Cardiac muscle cell (in vitro differentiated cells and primary cell): ENCODE measurements around the gene CRIP2. TPM values are rescaled to one million over a fixed set of nuclear protein-coding genes. Genes with fewer than 3 reads are reported as not detected.

Experiments
- DNase-seq, 2 donors: peaks; one replicate each; pipeline versions ENCODE4 v3.0.0 to v3.0.0-alpha.2; 2010 to 2017; ENCODE audit warnings: low read depth in 1 of 2, low spot score in 1 of 2
- H3K27ac ChIP-seq: fragments of 200-600 bp; sonication (generic); 2 replicates; pipeline ENCODE4 v1.5.1; 2016
- H3K27me3 ChIP-seq: fragments of 200-600 bp; sonication (generic); 2 replicates; pipeline ENCODE4 v1.6.0; 2016; ENCODE audit warnings: control low read depth
- H3K36me3 ChIP-seq: fragments of 200-600 bp; sonication (generic); 2 replicates; pipeline ENCODE4 v1.5.1; 2016; ENCODE audit warnings: control low read depth
- H3K4me1 ChIP-seq: fragments of 200-600 bp; sonication (generic); 2 replicates; pipeline ENCODE4 v1.8.1; 2017; ENCODE audit warnings: low read depth, mild to moderate bottlenecking, mixed run types
- H3K4me3 ChIP-seq: fragments of 200-600 bp; sonication (generic); 2 replicates; pipeline ENCODE4 v1.5.1; 2016; ENCODE audit warnings: mild to moderate bottlenecking
- H3K9me3 ChIP-seq: fragments of 200-600 bp; sonication (generic); 2 replicates; pipeline ENCODE4 v1.5.1; 2017; ENCODE audit warnings: low read depth, mild to moderate bottlenecking, control low read depth
- CTCF ChIP-seq: IDR thresholded peaks from 2 replicates; pipeline ENCODE4 v1.5.1; 2012; ENCODE audit warnings: low read depth, mild to moderate bottlenecking, low read length
- polyA plus RNA-seq: library from polyadenylated mRNA; unstranded; fragments of >200 nt; fragmentation: Nextera tagmentation; extraction: Ambion mirVana; gene quantifications from 2 replicates; pipeline ENCODE4 v1.2.1, GENCODE V29; 2016
- total RNA-seq: library from RNA; depleted of rRNA; stranded (reverse); fragments of >200 nt; gene quantifications from 2 replicates; pipeline ENCODE4 v1.2.3, GENCODE V29; 2016

The CRIP2 gene
- total and polyA plus RNA-seq, 2 experiments from 2014 or later, result 804 to 1,845 TPM

GRCh38 chr14:105440554-105440900, 34.1 kb upstream of the CRIP2 start:
- no peak for DNase-seq

GRCh38 chr14:105440992-105441391, 33.6 kb upstream of the CRIP2 start:
- H3K36me3 ChIP-seq, result no peaks in the 10 kb centered on the region
- TF ChIP-seq CTCF, result no peak

More at GRCh38 chr14:105440554-105440900, 34.1 kb upstream of the CRIP2 start:
- Histone ChIP-seq H3K4me1 (no peaks in the 10 kb centered on the region), H3K27ac (peak overlapping the region; percentile 19), H3K27me3 (no peaks in the 10 kb centered on the region), H3K4me3 (no peak overlapping the region), H3K36me3 (no peaks in the 10 kb centered on the region), H3K9me3 (no peaks in the 10 kb centered on the region)
- TF ChIP-seq CTCF, result no peak

GRCh38 chr14:105442125-105442524, 32.5 kb upstream of the CRIP2 start:
- DNase-seq, result no peak
- no peak for TF ChIP-seq CTCF
- H3K36me3 ChIP-seq, result no peaks in the 10 kb centered on the region

More at GRCh38 chr14:105440992-105441391, 33.6 kb upstream of the CRIP2 start:
- DNase-seq, result no peak
- Histone ChIP-seq H3K4me3 (no peak overlapping the region), H3K9me3 (no peaks in the 10 kb centered on the region), H3K4me1 (no peaks in the 10 kb centered on the region), H3K27ac (peak overlapping the region; percentile 19), H3K27me3 (no peaks in the 10 kb centered on the region)

GRCh38 chr14:105442834-105443233, 31.8 kb upstream of the CRIP2 start:
- DNase-seq, result no peak
- H3K27me3 ChIP-seq, result no peaks in the 10 kb centered on the region
- H3K4me3 ChIP-seq, result no peak overlapping the region
- H3K4me1 ChIP-seq, result peaks cover 15% of the 10 kb centered on the region
- no peaks in the 10 kb centered on the region for H3K36me3 ChIP-seq
- peak overlapping the region; percentile 17 for H3K27ac ChIP-seq
- no peak for TF ChIP-seq CTCF
- no peaks in the 10 kb centered on the region for H3K9me3 ChIP-seq

More at GRCh38 chr14:105442125-105442524, 32.5 kb upstream of the CRIP2 start:
- Histone ChIP-seq H3K4me3 (no peak overlapping the region), H3K9me3 (no peaks in the 10 kb centered on the region), H3K27me3 (no peaks in the 10 kb centered on the region), H3K4me1 (peaks cover 8% of the 10 kb centered on the region), H3K27ac (no peak overlapping the region)

GRCh38 chr14:105444859-105445258, 29.8 kb upstream of the CRIP2 start:
- H3K27me3 ChIP-seq, result no peaks in the 10 kb centered on the region
- H3K9me3 ChIP-seq, result no peaks in the 10 kb centered on the region
- no peak for TF ChIP-seq CTCF
- no peaks in the 10 kb centered on the region for H3K36me3 ChIP-seq
- peaks cover 22% of the 10 kb centered on the region for H3K4me1 ChIP-seq
- no peak for DNase-seq
- H3K4me3 ChIP-seq, result no peak overlapping the region
- no peak overlapping the region for H3K27ac ChIP-seq

GRCh38 chr14:105445290-105445689, 29.3 kb upstream of the CRIP2 start:
- H3K27ac ChIP-seq, result no peak overlapping the region
- DNase-seq, result no peak
- H3K9me3 ChIP-seq, result no peaks in the 10 kb centered on the region
- no peaks in the 10 kb centered on the region for H3K36me3 ChIP-seq
- peaks cover 22% of the 10 kb centered on the region for H3K4me1 ChIP-seq
- no peaks in the 10 kb centered on the region for H3K27me3 ChIP-seq
- H3K4me3 ChIP-seq, result no peak overlapping the region
- TF ChIP-seq CTCF, result no peak
